Upper lobe of left lung (tissue), 6 donors: Measurements from ENCODE around the gene CT55. TPM values are rescaled to one million over a fixed set of nuclear protein-coding genes. Genes with fewer than 3 reads are reported as not detected.
"Not testable (repeated sequence)": the region's sequence is repeated elsewhere in the genome, so short reads cannot be mapped to it uniquely, and the experiment has no call there.

Experiments used
- ATAC-seq, 2 donors: fragments of 200-7000 bp; cut with Tn5 transposase; one replicate each; pipeline ENCODE4 v1.9.1; 2022; ENCODE audit warnings: mild to moderate bottlenecking in 2 of 2, moderate library complexity in 2 of 2; ENCODE audit not compliant: low FRiP score in 2 of 2
- DNase-seq, 2 donors: peaks; one replicate each; pipeline ENCODE4 v3.0.0-alpha.2; 2019 to 2020
- H3K27ac ChIP-seq, 4 donors: fragments of 200-600 bp; sonication (generic); one replicate each; pipeline ENCODE4 v1.5.1; 2016 to 2019
- H3K27me3 ChIP-seq, 4 donors: fragments of 200-600 bp; sonication (generic); one replicate each; pipeline ENCODE4 v1.5.1; 2017 to 2019
- H3K36me3 ChIP-seq, 4 donors: fragments of 200-600 bp; sonication (generic); one replicate each; pipeline ENCODE4 v1.5.1; 2016 to 2019
- H3K4me1 ChIP-seq, 4 donors: fragments of 200-600 bp; sonication (generic); one replicate each; pipeline ENCODE4 v1.5.1; 2018 to 2019
- H3K4me3 ChIP-seq, 4 donors: fragments of 200-600 bp; sonication (generic); one replicate each; pipeline ENCODE4 v1.5.1; 2017 to 2019; ENCODE audit warnings: mild to moderate bottlenecking in 2 of 4, moderate library complexity in 1 of 4
- H3K9me3 ChIP-seq, 4 donors: fragments of 200-600 bp; sonication (generic); one replicate each; pipeline ENCODE4 v1.5.1; 2018 to 2019
- CTCF ChIP-seq, 6 experiments: fragments of 450-650 bp in 4 of 6; fragments of 200-600 bp in 2 of 6; sonication (generic) in 2 of 6; IDR thresholded peaks; one replicate each; pipeline ENCODE4 v1.5.1; 2016 to 2019; ENCODE audit warnings: antibody characterized with exemption in 6 of 6
- EP300 ChIP-seq, 4 donors: sonication (generic); formaldehyde crosslinking; IDR thresholded peaks; one replicate each; pipeline ENCODE4 v1.5.1; 2017; ENCODE audit warnings: antibody characterized with exemption in 4 of 4, control low read depth in 2 of 4
- POLR2A ChIP-seq, 4 donors: fragments of 450-650 bp; IDR thresholded peaks; one replicate each; pipeline ENCODE4 v1.5.1; 2016 to 2017; ENCODE audit warnings: antibody characterized with exemption in 4 of 4, mild to moderate bottlenecking in 2 of 4
- POLR2AphosphoS5 ChIP-seq, 2 donors: sonication (generic); formaldehyde crosslinking; IDR thresholded peaks; one replicate each; pipeline ENCODE4 v1.5.1; 2017; ENCODE audit warnings: antibody characterized with exemption in 2 of 2
- WGBS, 2 donors: methylation state at CpG; one replicate each; pipeline ENCODE4 v1.1.5; 2017 to 2018; 5-methylcytosine and 5-hydroxymethylcytosine counted together
- total RNA-seq, 6 donors: library from RNA; depleted of rRNA in 4 of 6; stranded (reverse); fragments of >200 nt in 4 of 6; gene quantifications; one replicate each; pipeline versions ENCODE4 v1.1.0 to v1.2.1, GENCODE V29; 2016 to 2021
- donor health status: DM: no; HTN: no; CAD: no; lungs with moderate emphysema.
- donor health status: DM: no; HTN: yes; CAD: no; lungs with severe emphysema.

CT55 gene
- total RNA-seq: not detected

GRCh38 chrX:135170877-135171519 is at the start of gene CT55:
CT55 (minus strand) TSS chrX:135171398; CDS start chrX:135171171, 227 bp downstream.
- TF ChIP-seq POLR2AphosphoS5 (IDR thresholded peaks at IDR 0.05): no peak
- TF ChIP-seq CTCF (IDR thresholded peaks at IDR 0.05): no peak
- no peak for TF ChIP-seq EP300 (IDR thresholded peaks at IDR 0.05)
- TF ChIP-seq POLR2A (IDR thresholded peaks at IDR 0.05): no peak
- ATAC-seq (no peak), DNase-seq (peak in 1 of 2 donors; percentile 6)
- H3K27me3 ChIP-seq: no peaks in the 10 kb centered on the region
- H3K4me3 ChIP-seq: no peak within 1 kb of the TSS
- WGBS, 2 donors: 84 to 99% methylated on average over 7 to 25 of the region's 27 CpGs
- no peaks in the 10 kb centered on the region for H3K36me3 ChIP-seq
- H3K27ac ChIP-seq: no peak within 1 kb of the TSS
- no peaks in the 10 kb centered on the region for H3K4me1 ChIP-seq
- H3K9me3 ChIP-seq: no peaks in the 10 kb centered on the region

GRCh38 chrX:135213200-135213844 is 42.1 kb upstream of the CT55 start:
- H3K27ac ChIP-seq: no peak overlapping the region
- TF ChIP-seq EP300 (IDR thresholded peaks at IDR 0.05) (no peak), POLR2A (IDR thresholded peaks at IDR 0.05) (no peak), POLR2AphosphoS5 (IDR thresholded peaks at IDR 0.05) (no peak), CTCF (IDR thresholded peaks at IDR 0.05) (no peak)
- DNase-seq (no peak), ATAC-seq (no peak)
- H3K27me3 ChIP-seq: no peaks in the 10 kb centered on the region
- H3K4me3 ChIP-seq: no peak overlapping the region
- no peaks in the 10 kb centered on the region for H3K9me3 ChIP-seq
- no peaks in the 10 kb centered on the region for H3K4me1 ChIP-seq
- no peaks in the 10 kb centered on the region for H3K36me3 ChIP-seq
- 82 to 86% methylated on average over 8 of the region's 8 CpGs for WGBS, 2 donors

GRCh38 chrX:135206427-135206826 is 35.2 kb upstream of the CT55 start:
- H3K27me3 ChIP-seq, H3K4me3 ChIP-seq, H3K9me3 ChIP-seq, H3K4me1 ChIP-seq, ATAC-seq, H3K27ac ChIP-seq, H3K36me3 ChIP-seq: not testable (repeated sequence)
- WGBS, 2 donors: 43 to 50% methylated on average over 2 to 11 of the region's 11 CpGs
- peak; percentile 6 to 48 for DNase-seq
- TF ChIP-seq CTCF (IDR thresholded peaks at IDR 0.05): peak; percentile 18 to 54 (median 42)

- Histone ChIP-seq H3K36me3 (no peaks in the 10 kb centered on the region), H3K27ac (no peak overlapping the region), H3K4me1 (no peaks in the 10 kb centered on the region), H3K9me3 (no peaks in the 10 kb centered on the region), H3K27me3 (no peaks in the 10 kb centered on the region), H3K4me3 (no peak overlapping the region)
- WGBS, 2 donors: 70 to 72% methylated on average over 3 to 4 of the region's 4 CpGs
- DNase-seq (no peak), ATAC-seq (no peak)
- TF ChIP-seq POLR2A (IDR thresholded peaks at IDR 0.05) (no peak), CTCF (IDR thresholded peaks at IDR 0.05) (no peak), POLR2AphosphoS5 (IDR thresholded peaks at IDR 0.05) (no peak), EP300 (IDR thresholded peaks at IDR 0.05) (no peak)
Observed at GRCh38 chrX:135200297-135200696, 29.1 kb upstream of the CT55 start.

- no peaks in the 10 kb centered on the region for H3K4me1 ChIP-seq
- H3K9me3 ChIP-seq: no peaks in the 10 kb centered on the region
- H3K36me3 ChIP-seq: no peaks in the 10 kb centered on the region
- DNase-seq (no peak), ATAC-seq (no peak)
- H3K27me3 ChIP-seq: no peaks in the 10 kb centered on the region
- H3K27ac ChIP-seq: no peak overlapping the region
- no peak for TF ChIP-seq CTCF (IDR thresholded peaks at IDR 0.05)
- TF ChIP-seq POLR2AphosphoS5 (IDR thresholded peaks at IDR 0.05): no peak
- TF ChIP-seq EP300 (IDR thresholded peaks at IDR 0.05): no peak
- no peak for TF ChIP-seq POLR2A (IDR thresholded peaks at IDR 0.05)
- no peak overlapping the region for H3K4me3 ChIP-seq
- WGBS, 2 donors: 83% methylated on average over 15 of the region's 16 CpGs; no CpG with 5 or more reads in 1 of the 2 donors
Observed at GRCh38 chrX:135194684-135195083, 23.5 kb upstream of the CT55 start.
